ENCODE data around the gene TMOD1. TPM values are rescaled to one million over a fixed set of nuclear protein-coding genes. Genes with fewer than 3 reads are reported as not detected.

TMOD1 gene
- polyA plus RNA-seq, 1 of the 3 experiments (the other 2 are of a cell fraction), result 0.54 TPM

DNA sequence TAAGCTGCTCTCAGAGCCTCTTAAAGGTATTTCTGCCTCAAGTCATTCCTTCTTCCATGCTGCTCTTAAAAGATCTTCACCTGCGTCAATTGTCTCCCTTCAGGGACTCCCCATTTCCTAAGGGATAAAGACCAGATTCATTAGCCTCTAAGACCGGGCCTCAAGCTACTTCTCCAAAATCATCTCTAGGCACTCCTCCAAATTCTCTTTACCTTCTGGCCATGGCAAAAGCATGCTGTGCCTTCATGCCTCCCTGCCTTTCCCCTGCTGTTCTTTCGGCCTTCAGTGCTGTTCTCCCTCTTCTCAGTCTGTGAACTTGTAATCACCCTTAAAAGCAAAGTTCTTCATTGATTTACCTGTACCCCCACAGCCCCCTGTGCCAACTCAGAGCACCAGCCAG lies 4.4 kb downstream of the TMOD1 start (continued):
- TF ChIP-seq, protein P1, sequence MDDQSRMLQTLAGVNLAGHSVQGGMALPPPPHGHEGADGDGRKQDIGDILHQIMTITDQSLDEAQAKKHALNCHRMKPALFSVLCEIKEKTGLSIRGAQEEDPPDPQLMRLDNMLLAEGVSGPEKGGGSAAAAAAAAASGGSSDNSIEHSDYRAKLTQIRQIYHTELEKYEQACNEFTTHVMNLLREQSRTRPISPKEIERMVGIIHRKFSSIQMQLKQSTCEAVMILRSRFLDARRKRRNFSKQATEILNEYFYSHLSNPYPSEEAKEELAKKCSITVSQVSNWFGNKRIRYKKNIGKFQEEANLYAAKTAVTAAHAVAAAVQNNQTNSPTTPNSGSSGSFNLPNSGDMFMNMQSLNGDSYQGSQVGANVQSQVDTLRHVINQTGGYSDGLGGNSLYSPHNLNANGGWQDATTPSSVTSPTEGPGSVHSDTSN (IDR thresholded peaks at IDR 0.05), result no peak
- TF ChIP-seq GATA2 (CRISPR knock-in tag; IDR thresholded peaks at IDR 0.05) (no peak), NFIC (IDR thresholded peaks at IDR 0.05; ENCODE audit: borderline replicate concordance) (no peak), MXI1 (IDR thresholded peaks at IDR 0.05; ENCODE audit: low read depth, low read length) (no peak)

DNA sequence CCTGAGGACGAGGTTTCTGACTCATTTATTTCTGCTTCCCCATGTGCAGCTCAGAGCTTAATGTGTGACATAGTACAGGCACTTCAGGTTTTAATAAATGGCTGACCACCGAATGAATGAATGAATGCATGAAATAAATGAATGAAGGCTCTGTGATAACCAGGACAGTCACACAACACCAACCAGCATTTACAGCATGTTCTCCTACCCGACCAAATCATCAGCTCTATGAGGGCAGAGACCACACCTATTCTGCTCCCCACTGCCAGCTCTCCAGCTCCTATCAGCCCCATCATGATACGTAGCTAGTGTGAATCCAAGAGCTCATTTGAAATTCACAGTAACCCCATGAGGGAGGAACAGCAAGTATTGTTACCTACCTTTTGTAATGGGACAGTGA lies 4.8 kb downstream of the TMOD1 start:
- H3K36me3 ChIP-seq (replicated peaks in 1 of 2; ENCODE audit: control insufficient read depth in 1 of 2, insufficient read depth in 2 of 2, low read length in 1 of 2), result no peaks in the 10 kb centered on the region
- 52% methylated on average over 4 of the region's 4 CpGs for WGBS (ENCODE audit: low lambda C conversion rate)
- POLR2A ChIA-PET, result interaction anchor here (1.5 kb wide), 1 partner anchor 51 kb away, joined by 7 read pairs; no protein-coding TSS in a partner anchor
- no peak overlapping the region; a peak in 1 of 4 replicates for H3K4me3 ChIP-seq (ENCODE audit: low read depth in 2 of 2, low read length in 1 of 2)
- no peaks in the 10 kb centered on the region for H3K9me2 ChIP-seq
- H4K20me1 ChIP-seq (ENCODE audit: insufficient read depth), result no peaks in the 10 kb centered on the region
- peak overlapping the region in 1 of 2 experiments; percentile 100; a peak in 2 of 4 replicates for H3K27ac ChIP-seq (ENCODE audit: low read depth in 2 of 2, low read length in 1 of 2)
- TF ChIP-seq, protein P2, sequence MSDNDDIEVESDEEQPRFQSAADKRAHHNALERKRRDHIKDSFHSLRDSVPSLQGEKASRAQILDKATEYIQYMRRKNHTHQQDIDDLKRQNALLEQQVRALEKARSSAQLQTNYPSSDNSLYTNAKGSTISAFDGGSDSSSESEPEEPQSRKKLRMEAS (IDR thresholded peaks at IDR 0.05; ENCODE audit: low read depth), result no peak
- TF ChIP-seq YY1 (IDR thresholded peaks at IDR 0.05; ENCODE audit: low read depth) (no peak), TEAD4 (IDR thresholded peaks at IDR 0.05; ENCODE audit: borderline replicate concordance, insufficient read depth) (no peak), SIN3A (IDR thresholded peaks at IDR 0.05; ENCODE audit: borderline replicate concordance, low read depth, low read length) (no peak), POLR2AphosphoS5 (IDR thresholded peaks at IDR 0.05; ENCODE audit: low read depth, low read length) (no peak), FOSL2 (IDR thresholded peaks at IDR 0.05; ENCODE audit: borderline replicate concordance, low read depth) (no peak), MXI1 (IDR thresholded peaks at IDR 0.05; ENCODE audit: low read depth, low read length) (no peak), RCOR1 (IDR thresholded peaks at IDR 0.05; ENCODE audit: low read length) (no peak)
- H2AFZ ChIP-seq (ENCODE audit: low read depth), result no peak overlapping the region
- H3K79me2 ChIP-seq (ENCODE audit: insufficient read depth), result no peaks in the 10 kb centered on the region
- no peak overlapping the region for H3K9ac ChIP-seq
- no peaks in the 10 kb centered on the region for H3F3A ChIP-seq (replicated peaks; ENCODE audit: insufficient read depth)
- peaks cover 42% of the 10 kb centered on the region for H3K27me3 ChIP-seq (ENCODE audit: insufficient read depth)
- DNase-seq, result no peak
- CTCF ChIA-PET, result interaction anchor here (1.2 to 8.5 kb wide), 5 partner anchors 8 to 110 kb away, joined by 3 to 153 read pairs (median 7); no protein-coding TSS in a partner anchor
- peaks cover 0 to 37% of the 10 kb centered on the region in 2 experiments; a peak in 3 of 4 replicates for H3K4me1 ChIP-seq (ENCODE audit: control insufficient read depth in 1 of 2, insufficient read depth in 2 of 2, low read depth in 1 of 2, low read length in 1 of 2)
- H3K4me2 ChIP-seq, result no peak overlapping the region
- H3K9me3 ChIP-seq, result no peaks in the 10 kb centered on the region

DNA sequence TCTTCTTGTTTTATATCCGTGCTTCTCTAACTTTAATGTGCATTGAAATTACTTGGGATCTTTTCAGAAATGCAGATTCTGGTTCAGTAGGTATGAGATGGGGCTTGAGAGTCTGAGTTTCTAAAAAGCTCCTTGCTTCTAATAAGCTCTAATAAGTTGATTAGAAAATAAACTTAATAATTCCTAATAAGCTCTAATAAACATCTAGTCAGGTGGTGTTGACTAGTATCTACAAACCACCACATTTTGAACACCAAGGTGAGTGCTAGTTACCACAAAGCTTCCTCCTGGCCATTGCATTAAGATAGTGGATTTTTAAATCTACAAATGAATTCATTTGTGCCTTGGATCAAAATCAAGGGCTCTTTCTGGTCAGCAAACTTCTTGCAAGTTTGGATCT lies 5.3 kb downstream of the TMOD1 start:
- Histone ChIP-seq H3K9ac (no peak overlapping the region), H3K27me3 (ENCODE audit: insufficient read depth) (peaks cover 40% of the 10 kb centered on the region), H3F3A (replicated peaks; ENCODE audit: insufficient read depth) (no peaks in the 10 kb centered on the region), H3K9me3 (no peaks in the 10 kb centered on the region), H3K4me1 (ENCODE audit: control insufficient read depth in 1 of 2, insufficient read depth in 2 of 2, low read depth in 1 of 2, low read length in 1 of 2) (peaks cover 0 to 37% of the 10 kb centered on the region in 2 experiments; a peak in 3 of 4 replicates), H3K4me2 (no peak overlapping the region), H3K9me2 (no peaks in the 10 kb centered on the region), H3K27ac (ENCODE audit: low read depth in 2 of 2, low read length in 1 of 2) (peak overlapping the region in 1 of 2 experiments; percentile 100; a peak in 2 of 4 replicates), H4K20me1 (ENCODE audit: insufficient read depth) (no peaks in the 10 kb centered on the region), H3K79me2 (ENCODE audit: insufficient read depth) (no peaks in the 10 kb centered on the region), H3K36me3 (replicated peaks in 1 of 2; ENCODE audit: control insufficient read depth in 1 of 2, insufficient read depth in 2 of 2, low read length in 1 of 2) (no peaks in the 10 kb centered on the region), H3K4me3 (ENCODE audit: low read depth in 2 of 2, low read length in 1 of 2) (no peak overlapping the region), H2AFZ (ENCODE audit: low read depth) (no peak overlapping the region)
- DNase-seq, result no peak
- ChIA-PET CTCF (interaction anchor here (1.2 to 8.5 kb wide), 5 partner anchors 8 to 109 kb away, joined by 3 to 153 read pairs (median 7); no protein-coding TSS in a partner anchor), POLR2A (interaction anchor here (1.5 kb wide), 1 partner anchor 50 kb away, joined by 7 read pairs; no protein-coding TSS in a partner anchor)
- 45% methylated on average over 1 of the region's 1 CpG for WGBS (ENCODE audit: low lambda C conversion rate)
- TF ChIP-seq RXRA (IDR thresholded peaks at IDR 0.05; ENCODE audit: borderline replicate concordance, low read depth) (no peak), GABPA (IDR thresholded peaks at IDR 0.05; ENCODE audit: low read depth) (no peak), FOXM1 (IDR thresholded peaks at IDR 0.05; ENCODE audit: low read depth) (no peak), RFX5 (IDR thresholded peaks at IDR 0.05; ENCODE audit: low read length) (no peak), TEAD4 (IDR thresholded peaks at IDR 0.05; ENCODE audit: borderline replicate concordance, insufficient read depth) (no peak), GATA2 (CRISPR knock-in tag; IDR thresholded peaks at IDR 0.05) (no peak), EP300 (IDR thresholded peaks at IDR 0.05; ENCODE audit: borderline replicate concordance in 1 of 2, low read depth in 1 of 2, low read length in 1 of 2) (no peak), RAD21 (IDR thresholded peaks at IDR 0.05; ENCODE audit: low read length) (no peak), TCF12 (IDR thresholded peaks at IDR 0.05) (no peak), SIN3A (IDR thresholded peaks at IDR 0.05; ENCODE audit: borderline replicate concordance, low read depth, low read length) (no peak)
- TF ChIP-seq, protein P1 (IDR thresholded peaks at IDR 0.05), result no peak
- TF ChIP-seq, protein P3, sequence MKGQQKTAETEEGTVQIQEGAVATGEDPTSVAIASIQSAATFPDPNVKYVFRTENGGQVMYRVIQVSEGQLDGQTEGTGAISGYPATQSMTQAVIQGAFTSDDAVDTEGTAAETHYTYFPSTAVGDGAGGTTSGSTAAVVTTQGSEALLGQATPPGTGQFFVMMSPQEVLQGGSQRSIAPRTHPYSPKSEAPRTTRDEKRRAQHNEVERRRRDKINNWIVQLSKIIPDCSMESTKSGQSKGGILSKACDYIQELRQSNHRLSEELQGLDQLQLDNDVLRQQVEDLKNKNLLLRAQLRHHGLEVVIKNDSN (IDR thresholded peaks at IDR 0.05; ENCODE audit: borderline replicate concordance, low read depth), result no peak
- TF ChIP-seq, protein P4, sequence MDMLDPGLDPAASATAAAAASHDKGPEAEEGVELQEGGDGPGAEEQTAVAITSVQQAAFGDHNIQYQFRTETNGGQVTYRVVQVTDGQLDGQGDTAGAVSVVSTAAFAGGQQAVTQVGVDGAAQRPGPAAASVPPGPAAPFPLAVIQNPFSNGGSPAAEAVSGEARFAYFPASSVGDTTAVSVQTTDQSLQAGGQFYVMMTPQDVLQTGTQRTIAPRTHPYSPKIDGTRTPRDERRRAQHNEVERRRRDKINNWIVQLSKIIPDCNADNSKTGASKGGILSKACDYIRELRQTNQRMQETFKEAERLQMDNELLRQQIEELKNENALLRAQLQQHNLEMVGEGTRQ (IDR thresholded peaks at IDR 0.05; ENCODE audit: borderline replicate concordance, low read depth, low read length), result no peak
- TF ChIP-seq, protein P5, sequence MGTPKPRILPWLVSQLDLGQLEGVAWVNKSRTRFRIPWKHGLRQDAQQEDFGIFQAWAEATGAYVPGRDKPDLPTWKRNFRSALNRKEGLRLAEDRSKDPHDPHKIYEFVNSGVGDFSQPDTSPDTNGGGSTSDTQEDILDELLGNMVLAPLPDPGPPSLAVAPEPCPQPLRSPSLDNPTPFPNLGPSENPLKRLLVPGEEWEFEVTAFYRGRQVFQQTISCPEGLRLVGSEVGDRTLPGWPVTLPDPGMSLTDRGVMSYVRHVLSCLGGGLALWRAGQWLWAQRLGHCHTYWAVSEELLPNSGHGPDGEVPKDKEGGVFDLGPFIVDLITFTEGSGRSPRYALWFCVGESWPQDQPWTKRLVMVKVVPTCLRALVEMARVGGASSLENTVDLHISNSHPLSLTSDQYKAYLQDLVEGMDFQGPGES (IDR thresholded peaks at IDR 0.05; ENCODE audit: low read depth, low read length), result no peak
